ENCODE data around the gene MAP2K7. TPM values are rescaled to one million over a fixed set of nuclear protein-coding genes. Genes with fewer than 3 reads are reported as not detected.

MAP2K7 gene
- total and polyA plus RNA-seq, 2 of the 4 experiments (the other 2 are of a cell fraction), result 4.1 to 15.6 TPM

- H3K79me1 ChIP-seq (ENCODE audit: low read depth in 1 of 2, low read length in 2 of 2), result no peaks in the 10 kb centered on the region
- no peak overlapping the region for H3K4ac ChIP-seq (ENCODE audit: low read depth, low read length)
- no peak overlapping the region for H2BK15ac ChIP-seq (ENCODE audit: low read depth, low read length)
- H2AK5ac ChIP-seq (ENCODE audit: low read depth, low read length), result no peak overlapping the region
- no peak overlapping the region for H3K14ac ChIP-seq (replicated peaks; ENCODE audit: low read depth, low read length)
- dilution Hi-C loops (cut with HindIII; ENCODE audit: low sequenced_read_pairs, unreplicated experiment), result no loop called here
- no peak overlapping the region for H2BK20ac ChIP-seq (ENCODE audit: low read depth, low read length)
- H4K20me1 ChIP-seq (ENCODE audit: insufficient read depth, low read length), result 0 out of 2 replicates have a peak, but pooled peaks cover 7% of the 10 kb centered on the region
- no peak overlapping the region for H3K4me2 ChIP-seq (ENCODE audit: low read depth, low read length)
- peak overlapping the region; percentile 25 for H2AK9ac ChIP-seq (replicated peaks; ENCODE audit: low read depth, low read length, poor library complexity)
- no peak overlapping the region for H3K9ac ChIP-seq (ENCODE audit: low read depth, low read length)
- no peak overlapping the region for H2BK120ac ChIP-seq (ENCODE audit: low read depth, low read length)
- in situ Hi-C loops (cut with MboI; ENCODE audit: low sequenced_read_pairs), result no loop called here
- DNase-seq (no peak), ATAC-seq (ENCODE audit: low read depth) (no peak)
- no peak overlapping the region for H3K23ac ChIP-seq (ENCODE audit: low read depth, low read length)
- no peak overlapping the region for H2BK5ac ChIP-seq (ENCODE audit: low read depth, low read length, poor library complexity, severe bottlenecking)
- H3K4me3 ChIP-seq (ENCODE audit: insufficient read depth, low read depth, low read length), result no peak overlapping the region
- H4K91ac ChIP-seq (ENCODE audit: insufficient read depth, low read depth, low read length), result no peak overlapping the region
- H3K36me3 ChIP-seq (ENCODE audit: control insufficient read depth, insufficient read depth, low read length), result no peaks in the 10 kb centered on the region
- POLR2A ChIA-PET (ENCODE audit: unreplicated experiment), result no interaction called here
- H3K18ac ChIP-seq (ENCODE audit: low read depth, low read length), result no peak overlapping the region
- intact Hi-C loops (cut with micrococcal nuclease), result no loop called here
- peaks cover 12% of the 10 kb centered on the region for H3K4me1 ChIP-seq (ENCODE audit: control insufficient read depth, insufficient read depth, low read length)
- no peaks in the 10 kb centered on the region for H3K9me1 ChIP-seq (ENCODE audit: insufficient read depth, low read length)
- no peaks in the 10 kb centered on the region for H3K9me3 ChIP-seq (ENCODE audit: control insufficient read depth, insufficient read depth, low read length)
- no peak overlapping the region for H4K5ac ChIP-seq (ENCODE audit: low read depth, low read length)
- no peak overlapping the region for H4K8ac ChIP-seq (ENCODE audit: low read depth in 2 of 2, low read length in 2 of 2)
- no peak overlapping the region for H3K56ac ChIP-seq (ENCODE audit: extremely low read depth, insufficient read depth, low read length)
- CTCF ChIA-PET, result no interaction called here
- H3K27me3 ChIP-seq (ENCODE audit: control insufficient read depth, insufficient read depth, low read length), result peaks cover 6% of the 10 kb centered on the region; the same call in 1 of the 2 replicates
- WGBS, 2 experiments (ENCODE audit: extremely low coverage in 2 of 2, insufficient read length in 1 of 2), result 90% methylated on average over 2 of the region's 10 CpGs; no CpG with 5 or more reads in 1 of the 2 experiments
- TF ChIP-seq CEBPB (IDR thresholded peaks at IDR 0.05; ENCODE audit: low read depth, low read length), result no peak
- TF ChIP-seq ELK1 (IDR thresholded peaks at IDR 0.05; ENCODE audit: borderline replicate concordance, low read depth, low read length), result no peak
- TF ChIP-seq CTCF (conservative IDR thresholded peaks at IDR 0.05; ENCODE audit: low read depth, low read length), result no peak
- TF ChIP-seq RCOR1 (IDR thresholded peaks at IDR 0.05; ENCODE audit: insufficient replicate concordance, low read length), result no peak
- TF ChIP-seq NFE2L2 (IDR thresholded peaks at IDR 0.05; ENCODE audit: low read depth, low read length), result no peak
- TF ChIP-seq POLR2A (IDR thresholded peaks at IDR 0.05; ENCODE audit: low read depth, low read length), result no peak
- TF ChIP-seq CHD1 (IDR thresholded peaks at IDR 0.05; ENCODE audit: low read depth, low read length), result no peak
- TF ChIP-seq SMC3 (IDR thresholded peaks at IDR 0.05; ENCODE audit: low read depth, low read length), result no peak
- TF ChIP-seq USF2 (IDR thresholded peaks at IDR 0.05; ENCODE audit: low read depth, low read length), result no peak
- H3K27ac ChIP-seq (ENCODE audit: insufficient read depth, low read length), result no peak overlapping the region
- no TSS peak for BruUV-seq (replicated peaks)
- no peak overlapping the region for H2AFZ ChIP-seq (replicated peaks; ENCODE audit: low read length, poor library complexity)
Measured at GRCh38 chr19:7865262-7865911, 38.3 kb upstream of the MAP2K7 start.
